Natural killer cell treated with Interleukin-12 subunit alpha and Interleukin-12 subunit beta and Interleukin-15 and Interleukin-18, amount 100 ng/mL, for 72 hours (primary cell): ENCODE results near the gene IGFBPL1. TPM values are rescaled to one million over a fixed set of nuclear protein-coding genes. Genes with fewer than 3 reads are reported as not detected.

Experiments
- ATAC-seq, 2 donors: fragments of 150-1000 bp; cut with Tn5 transposase in 1 of 2; sonication (Bioruptor Pico), chemical (Tn5 transposase) in 1 of 2; 2 replicates each; pipeline ENCODE4 v1.10.0; 2021
- DNase-seq: peaks from one replicate; pipeline ENCODE4 v3.0.0; 2022; ENCODE audit warnings: low spot score
- H3K27ac Mint-ChIP-seq, 2 donors: 1 replicate in 1 of 2; 2 replicates in 1 of 2; pipeline ENCODE4 v1.8.0; 2022; ENCODE audit warnings: mixed read lengths in 2 of 2, mild to moderate bottlenecking in 1 of 2, moderate library complexity in 1 of 2
- H3K27me3 Mint-ChIP-seq, 2 donors: 1 replicate in 1 of 2; 2 replicates in 1 of 2; pipeline ENCODE4 v1.8.0; 2022; ENCODE audit warnings: mixed read lengths in 2 of 2
- H3K36me3 Mint-ChIP-seq: one replicate; pipeline ENCODE4 v1.8.0; 2022; ENCODE audit warnings: mixed read lengths
- H3K4me1 Mint-ChIP-seq, 2 donors: 1 replicate in 1 of 2; 2 replicates in 1 of 2; pipeline ENCODE4 v1.8.0; 2022; ENCODE audit warnings: low read depth in 2 of 2, mixed read lengths in 2 of 2, mild to moderate bottlenecking in 1 of 2
- H3K4me3 Mint-ChIP-seq: one replicate; pipeline ENCODE4 v1.8.0; 2022; ENCODE audit warnings: mixed read lengths
- H3K9me3 Mint-ChIP-seq: 2 replicates; pipeline ENCODE4 v1.8.0; 2022; ENCODE audit warnings: mixed read lengths
- total RNA-seq, 2 donors: library from RNA; stranded (reverse); gene quantifications; one replicate each; pipeline ENCODE4 v1.2.3, GENCODE V29; 2022

IGFBPL1 gene
- total RNA-seq, 2 donors from 2014 or later = not detected

DNA sequence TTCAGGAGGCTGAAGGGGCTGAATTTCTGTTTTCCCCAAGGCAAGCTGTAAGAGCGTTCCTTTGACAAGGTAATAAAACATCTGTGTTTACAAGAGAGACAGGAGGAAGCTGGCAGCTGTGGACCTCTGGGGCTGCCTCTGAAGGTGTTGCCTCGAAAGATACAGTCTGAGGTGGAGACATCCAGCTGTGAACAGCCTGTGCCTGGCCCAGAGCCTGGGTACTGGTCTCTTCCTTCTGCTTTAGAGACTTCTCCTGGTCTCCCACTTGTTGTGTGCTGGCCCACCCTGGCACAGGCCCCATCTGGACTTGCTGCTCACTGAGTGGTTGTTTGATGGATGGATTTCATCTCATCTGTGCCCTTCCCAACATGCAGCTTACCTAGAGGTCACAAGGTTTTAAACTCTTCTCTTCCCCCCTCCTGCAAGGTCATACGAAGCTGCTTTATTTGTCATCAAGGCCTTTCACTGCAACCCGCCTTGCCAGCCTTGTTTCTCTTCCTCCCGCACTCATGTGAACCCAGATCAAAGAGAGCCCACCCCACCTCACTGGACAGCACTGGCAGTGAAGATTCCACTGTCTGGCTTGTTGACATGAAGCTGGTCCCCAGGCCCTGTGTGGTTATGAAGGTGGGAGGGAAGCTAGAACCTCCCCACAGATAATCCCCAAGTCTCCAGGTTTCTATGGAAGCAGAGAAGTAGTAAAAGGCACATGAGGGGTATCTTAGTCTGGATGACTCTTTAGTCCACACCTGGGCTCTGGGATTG, 66.7 kb downstream of the IGFBPL1 start:
- Mint-ChIP-seq H3K27ac (no peak overlapping the region), H3K36me3 (no peaks in the 10 kb centered on the region), H3K9me3 (no peaks in the 10 kb centered on the region), H3K4me1 (no peaks in the 10 kb centered on the region), H3K4me3 (no peak overlapping the region), H3K27me3 (no peaks in the 10 kb centered on the region)
- ATAC-seq = no peak
- no peak for DNase-seq

DNA sequence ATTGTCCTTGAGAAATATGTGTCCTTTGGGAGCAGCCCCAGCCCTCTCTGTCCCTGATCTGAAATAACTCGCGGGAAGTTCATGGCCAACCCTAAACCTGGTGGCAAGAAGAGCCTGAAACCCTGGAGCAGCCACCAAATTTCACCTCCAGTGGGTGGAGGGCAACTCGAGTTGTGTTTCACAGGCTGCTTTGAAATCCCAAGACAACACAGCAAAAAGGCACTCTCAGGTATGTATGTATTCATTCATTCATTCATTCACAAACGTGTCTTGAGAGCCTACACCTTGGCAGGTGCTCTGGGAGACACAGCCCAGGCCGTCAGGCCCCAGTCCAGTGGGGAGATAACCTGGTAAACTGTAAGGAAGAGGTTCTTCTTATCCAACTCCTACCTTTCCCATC, 67.4 kb downstream of the IGFBPL1 start:
- H3K36me3 Mint-ChIP-seq = no peaks in the 10 kb centered on the region
- no peaks in the 10 kb centered on the region for H3K4me1 Mint-ChIP-seq
- ATAC-seq (no peak), DNase-seq (no peak)
- H3K27me3 Mint-ChIP-seq = no peaks in the 10 kb centered on the region
- H3K27ac Mint-ChIP-seq = no peak overlapping the region
- no peaks in the 10 kb centered on the region for H3K9me3 Mint-ChIP-seq
- no peak overlapping the region for H3K4me3 Mint-ChIP-seq

Other genes starting within 250 kb of the IGFBPL1 start
- gene ALDH1B1, start 31.8 kb downstream of the IGFBPL1 start, total RNA-seq = 10 to 100 TPM; 16.7 to 25.6 TPM
- 1 to 10 TPM in 1 of 2 donors, not detected in 1; 2.7 TPM for gene ANKRD18A, start 196.1 kb upstream of the IGFBPL1 start, total RNA-seq